HCT116 (cell line): ENCODE data around the gene PTPN7. TPM values are rescaled to one million over a fixed set of nuclear protein-coding genes. Genes with fewer than 3 reads are reported as not detected.

ENCODE experiments used
- ATAC-seq: fragments of 200-7000 bp; cut with Tn5 transposase; 2 replicates; pipeline ENCODE4 v1.9.1; 2020; ENCODE audit warnings: mild to moderate bottlenecking, moderate library complexity
- BruUV-seq: library from RNA; stranded (reverse); fragments of 400-500 nt; replicated peaks from 2 replicates; lab custom pipeline; 2021; lab: Mats Ljungman, UMichigan
- CTCF ChIA-PET: fragments of 300-600 bp; sonication (Branson Sonifier 250); formaldehyde crosslinking; loops from one replicate; lab custom pipeline; 2021; ENCODE audit warnings: antibody characterized with exemption; lab: Charles Lee
- POLR2A ChIA-PET: fragments of 300-600, 350-600 bp; sonication (Branson Sonifier 250); formaldehyde crosslinking; loops from one replicate; lab custom pipeline; 2021; ENCODE audit warnings: antibody characterized with exemption; lab: Charles Lee
- RAD21 ChIA-PET, 2 experiments: fragments of 300-600 bp; sonication (Branson Sonifier 250); formaldehyde crosslinking; loops; one replicate each; lab custom pipeline; 2023; ENCODE audit warnings: low total read pairs in 2 of 2; ENCODE audit not compliant: uncharacterized antibody in 2 of 2, unreplicated experiment in 2 of 2, low non-redundant PET in 1 of 2; lab: Charles Lee
- DNase-seq: peaks from one replicate; pipeline ENCODE4 v3.0.0-alpha.2; 2010; ENCODE audit warnings: low read depth, low spot score
- H2AFZ ChIP-seq: fragments of 200-600 bp; shearing (Covaris generic), sonication (generic); 2 replicates; pipeline ENCODE4 v1.6.1; 2017; ENCODE audit warnings: low read depth, mixed run types, mixed read lengths, antibody characterized with exemption, low read length; ENCODE audit not compliant: poor library complexity, severe bottlenecking
- H3K27ac ChIP-seq: 2 replicates; pipeline ENCODE4 v1.5.1; 2012; ENCODE audit warnings: low read depth, low read length
- H3K27me3 ChIP-seq: fragments of 200-600 bp; sonication (generic); 2 replicates; pipeline ENCODE4 v1.6.1; 2016; ENCODE audit warnings: mixed run types, low read length, mixed read lengths; ENCODE audit not compliant: insufficient read depth
- H3K36me3 ChIP-seq, 2 experiments: fragments of 200-500 bp in 1 of 2; fragments of 200-600 bp in 1 of 2; sonication (Bioruptor generic) in 1 of 2; sonication (generic) in 1 of 2; 2 replicates each; pipeline versions ENCODE4 v1.5.1 to v1.6.1; 2014 to 2016; ENCODE audit warnings: low read length in 2 of 2, inconsistent platforms in 1 of 2, mixed read lengths in 1 of 2, mixed run types in 1 of 2; ENCODE audit not compliant: insufficient read depth in 2 of 2, control insufficient read depth in 1 of 2
- H3K4me1 ChIP-seq, 2 experiments: fragments of 200-600 bp in 1 of 2; sonication (generic) in 1 of 2; 2 replicates each; pipeline versions ENCODE4 v1.5.1 to v1.6.1; 2012 to 2017; ENCODE audit warnings: low read length in 2 of 2, inconsistent platforms in 1 of 2, mild to moderate bottlenecking in 1 of 2, mixed read lengths in 1 of 2, mixed run types in 1 of 2, moderate library complexity in 1 of 2; ENCODE audit not compliant: insufficient read depth in 2 of 2, control insufficient read depth in 1 of 2
- H3K4me2 ChIP-seq: fragments of 200-600 bp; sonication (generic); 2 replicates; pipeline ENCODE4 v1.6.1; 2017; ENCODE audit warnings: mixed run types, low read length, mixed read lengths
- H3K4me3 ChIP-seq, 2 experiments: fragments of 200-600 bp in 1 of 2; sonication (generic) in 1 of 2; replicated peaks in 1 of 2; 2 replicates each; pipeline ENCODE4 v1.5.1; 2011 to 2016; ENCODE audit warnings: low read length in 2 of 2, control low read depth in 1 of 2, low read depth in 1 of 2, mild to moderate bottlenecking in 1 of 2, mixed read lengths in 1 of 2, mixed run types in 1 of 2
- H3K79me2 ChIP-seq: fragments of 200-600 bp; sonication (generic); 2 replicates; pipeline ENCODE4 v1.6.1; 2017; ENCODE audit warnings: mild to moderate bottlenecking, mixed run types, low read length, moderate library complexity, mixed read lengths; ENCODE audit not compliant: insufficient read depth
- H3K9ac ChIP-seq: fragments of 200-600 bp; sonication (generic); 2 replicates; pipeline ENCODE4 v1.6.1; 2016; ENCODE audit warnings: low read length, mixed read lengths
- H3K9me2 ChIP-seq: fragments of 200-600 bp; sonication (generic), shearing (Covaris generic); 2 replicates; pipeline ENCODE4 v1.6.1; 2017; ENCODE audit warnings: mixed run types, mild to moderate bottlenecking, moderate library complexity; ENCODE audit not compliant: insufficient read depth
- H3K9me3 ChIP-seq, 2 experiments: fragments of 200-500 bp in 1 of 2; fragments of 200-600 bp in 1 of 2; sonication (Bioruptor generic) in 1 of 2; sonication (generic) in 1 of 2; 2 replicates each; pipeline ENCODE4 v1.6.1; 2014 to 2017; ENCODE audit warnings: low read length in 2 of 2, mixed read lengths in 2 of 2, inconsistent platforms in 1 of 2, low read depth in 1 of 2, mild to moderate bottlenecking in 1 of 2, mixed run types in 1 of 2, moderate library complexity in 1 of 2; ENCODE audit not compliant: control insufficient read depth in 1 of 2, insufficient read depth in 1 of 2
- H4K20me1 ChIP-seq: fragments of 200-600 bp; sonication (generic), shearing (Covaris generic); 2 replicates; pipeline ENCODE4 v1.6.1; 2017; ENCODE audit warnings: mixed run types, mild to moderate bottlenecking, moderate library complexity; ENCODE audit not compliant: insufficient read depth
- CBX3 ChIP-seq: IDR thresholded peaks from 2 replicates; pipeline ENCODE4 v1.6.1; 2012; ENCODE audit warnings: low read depth
- CEBPB ChIP-seq: IDR thresholded peaks from 2 replicates; pipeline ENCODE4 v1.6.1; 2012; ENCODE audit warnings: low read depth
- EGR1 ChIP-seq: IDR thresholded peaks from 2 replicates; pipeline ENCODE4 v1.6.1; 2012; ENCODE audit warnings: low read depth
- ELF1 ChIP-seq: IDR thresholded peaks from 2 replicates; pipeline ENCODE4 v1.6.1; 2012; ENCODE audit warnings: low read depth, borderline replicate concordance
- EZH2 ChIP-seq: fragments of 200-600 bp; sonication (generic); IDR thresholded peaks from 2 replicates; pipeline ENCODE4 v1.6.1; 2017; ENCODE audit warnings: antibody characterized with exemption, mixed run types
- FOSL1 ChIP-seq: IDR thresholded peaks from 2 replicates; pipeline ENCODE4 v1.6.1; 2012; ENCODE audit warnings: low read depth
- POLR2A ChIP-seq: IDR thresholded peaks from 2 replicates; pipeline ENCODE4 v1.7.0; 2011; ENCODE audit warnings: borderline replicate concordance; ENCODE audit not compliant: insufficient read depth, insufficient read length; ENCODE audit errors: extremely low read depth
- POLR2AphosphoS5 ChIP-seq: IDR thresholded peaks from 2 replicates; pipeline ENCODE4 v1.6.1; 2011; ENCODE audit warnings: mild to moderate bottlenecking, low read depth, low read length, moderate library complexity
- RAD21 ChIP-seq: IDR thresholded peaks from 2 replicates; pipeline ENCODE4 v1.6.1; 2012; ENCODE audit warnings: low read depth, mild to moderate bottlenecking
- SIN3A ChIP-seq: IDR thresholded peaks from 2 replicates; pipeline ENCODE4 v1.6.1; 2012; ENCODE audit warnings: low read depth
- SP1 ChIP-seq: IDR thresholded peaks from 2 replicates; pipeline ENCODE4 v1.6.1; 2012; ENCODE audit warnings: low read depth
- SRF ChIP-seq: IDR thresholded peaks from 2 replicates; pipeline ENCODE4 v1.6.1; 2012; ENCODE audit warnings: low read depth
- TCF7L2 ChIP-seq: IDR thresholded peaks from 2 replicates; pipeline ENCODE4 v1.7.0; 2011; ENCODE audit warnings: borderline replicate concordance, inconsistent platforms; ENCODE audit not compliant: insufficient read depth, insufficient read length; ENCODE audit errors: extremely low read depth
- YY1 ChIP-seq: IDR thresholded peaks from 2 replicates; pipeline ENCODE4 v1.6.1; 2011; ENCODE audit warnings: low read length, low read depth, moderate library complexity, mild to moderate bottlenecking; ENCODE audit not compliant: insufficient replicate concordance; ENCODE audit errors: extremely low read depth
- ZNF274 ChIP-seq: fragments of 200-500 bp; sonication (Bioruptor generic); IDR thresholded peaks from 2 replicates; pipeline ENCODE4 v1.6.1; 2014; ENCODE audit warnings: mild to moderate bottlenecking, low read depth, low read length, inconsistent platforms
- intact Hi-C: fragments of 100-400 bp; cut with micrococcal nuclease; formaldehyde crosslinking; loops from 2 replicates; pipeline ENCODE4 v1.10.0; 2022
- total RNA-seq: library from RNA; stranded (reverse); gene quantifications from one replicate; pipeline ENCODE4 v1.2.1, GENCODE V29; 2021; ENCODE audit not compliant: unreplicated experiment
- TF ChIP-seq, protein P1 (sequence below), 3 experiments: fragments of 200-600 bp in 1 of 3; sonication (generic) in 1 of 3; IDR thresholded peaks in 2 of 3; conservative IDR thresholded peaks in 1 of 3; 2 replicates each; pipeline ENCODE4 v1.5.1; 2012 to 2017; ENCODE audit warnings: low read depth in 2 of 3, low read length in 2 of 3, antibody characterized with exemption in 1 of 3, borderline replicate concordance in 1 of 3, control low read depth in 1 of 3, mild to moderate bottlenecking in 1 of 3, mixed read lengths in 1 of 3, mixed run types in 1 of 3, moderate library complexity in 1 of 3; ENCODE audit not compliant: insufficient read depth in 1 of 3
- TF ChIP-seq, protein P2 (sequence below): IDR thresholded peaks from 2 replicates; pipeline ENCODE4 v1.6.1; 2012
- TF ChIP-seq, protein P3 (sequence below): IDR thresholded peaks from 2 replicates; pipeline ENCODE4 v1.6.1; 2012; ENCODE audit warnings: low read depth
- TF ChIP-seq, protein P4 (sequence below): IDR thresholded peaks from 2 replicates; pipeline ENCODE4 v1.6.1; 2012
- TF ChIP-seq, protein P5 (sequence below): IDR thresholded peaks from 2 replicates; pipeline ENCODE4 v1.6.1; 2011; ENCODE audit warnings: mild to moderate bottlenecking, low read length, moderate library complexity; ENCODE audit not compliant: insufficient replicate concordance; ENCODE audit errors: extremely low read depth

Gene PTPN7
- total RNA-seq, 1 experiment from 2014 or later: 0.76 TPM

DNA sequence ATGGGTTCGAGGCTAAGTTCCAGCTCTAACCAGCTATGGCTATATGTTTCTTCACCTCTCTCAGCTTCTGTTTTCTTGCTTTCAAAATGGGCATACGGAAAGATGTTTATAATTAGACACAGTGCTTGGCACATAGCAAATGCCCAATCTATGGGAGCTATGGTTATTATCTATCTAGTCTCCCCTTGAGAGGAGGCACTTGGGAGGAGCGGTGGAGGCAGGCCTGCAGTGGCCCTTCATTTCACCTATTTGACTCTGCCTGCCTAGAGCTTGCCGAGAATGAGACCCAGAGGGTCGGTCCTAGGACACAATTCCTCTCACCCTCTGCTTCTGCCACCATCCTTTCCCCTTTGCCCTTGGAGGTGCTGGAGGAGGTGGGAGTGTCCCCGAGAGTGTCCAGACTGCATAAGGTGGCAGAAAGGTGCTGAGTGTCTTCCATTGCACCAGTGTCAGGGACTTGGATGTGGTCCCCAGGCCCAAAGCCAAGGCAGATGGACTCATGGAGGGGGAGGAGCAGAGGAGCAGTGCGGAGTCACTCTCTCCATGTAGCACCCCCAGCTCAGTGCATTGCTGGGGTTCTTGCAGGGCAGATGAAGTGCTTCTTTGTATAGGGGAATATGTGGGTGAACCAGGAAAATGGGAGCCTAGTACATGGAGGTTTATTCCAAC, 42.2 kb upstream of the PTPN7 start:
- intact Hi-C loops: no loop called here
- Histone ChIP-seq H3K9ac (no peak overlapping the region), H4K20me1 (no peaks in the 10 kb centered on the region), H3K27me3 (no peaks in the 10 kb centered on the region; the same call in 1 of the 2 replicates), H3K9me3 (no peaks in the 10 kb centered on the region), H3K27ac (no peak overlapping the region), H2AFZ (no peak overlapping the region)
- CTCF ChIA-PET: interaction anchor here (2.2 kb wide), 1 partner anchor 14 kb away, joined by 5 read pairs; no protein-coding TSS in a partner anchor
- POLR2A ChIA-PET: no interaction called here
- RAD21 ChIA-PET: no interaction called here
- DNase-seq (no peak), ATAC-seq (no peak)
- BruUV-seq: no TSS peak
- no peak for TF ChIP-seq SP1
- TF ChIP-seq, protein P1, sequence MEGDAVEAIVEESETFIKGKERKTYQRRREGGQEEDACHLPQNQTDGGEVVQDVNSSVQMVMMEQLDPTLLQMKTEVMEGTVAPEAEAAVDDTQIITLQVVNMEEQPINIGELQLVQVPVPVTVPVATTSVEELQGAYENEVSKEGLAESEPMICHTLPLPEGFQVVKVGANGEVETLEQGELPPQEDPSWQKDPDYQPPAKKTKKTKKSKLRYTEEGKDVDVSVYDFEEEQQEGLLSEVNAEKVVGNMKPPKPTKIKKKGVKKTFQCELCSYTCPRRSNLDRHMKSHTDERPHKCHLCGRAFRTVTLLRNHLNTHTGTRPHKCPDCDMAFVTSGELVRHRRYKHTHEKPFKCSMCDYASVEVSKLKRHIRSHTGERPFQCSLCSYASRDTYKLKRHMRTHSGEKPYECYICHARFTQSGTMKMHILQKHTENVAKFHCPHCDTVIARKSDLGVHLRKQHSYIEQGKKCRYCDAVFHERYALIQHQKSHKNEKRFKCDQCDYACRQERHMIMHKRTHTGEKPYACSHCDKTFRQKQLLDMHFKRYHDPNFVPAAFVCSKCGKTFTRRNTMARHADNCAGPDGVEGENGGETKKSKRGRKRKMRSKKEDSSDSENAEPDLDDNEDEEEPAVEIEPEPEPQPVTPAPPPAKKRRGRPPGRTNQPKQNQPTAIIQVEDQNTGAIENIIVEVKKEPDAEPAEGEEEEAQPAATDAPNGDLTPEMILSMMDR (IDR thresholded peaks at IDR 0.05 in 2 of 3, conservative IDR thresholded peaks at IDR 0.05 in 1 of 3; ENCODE audit: borderline replicate concordance in 1 of 3, insufficient read depth in 1 of 3, low read depth in 2 of 3, low read length in 2 of 3): no peak
- no peak for TF ChIP-seq FOSL1
- TF ChIP-seq, protein P2, sequence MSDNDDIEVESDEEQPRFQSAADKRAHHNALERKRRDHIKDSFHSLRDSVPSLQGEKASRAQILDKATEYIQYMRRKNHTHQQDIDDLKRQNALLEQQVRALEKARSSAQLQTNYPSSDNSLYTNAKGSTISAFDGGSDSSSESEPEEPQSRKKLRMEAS: no peak
- TF ChIP-seq POLR2AphosphoS5: no peak
- no peak for TF ChIP-seq RAD21
- TF ChIP-seq, protein P3, sequence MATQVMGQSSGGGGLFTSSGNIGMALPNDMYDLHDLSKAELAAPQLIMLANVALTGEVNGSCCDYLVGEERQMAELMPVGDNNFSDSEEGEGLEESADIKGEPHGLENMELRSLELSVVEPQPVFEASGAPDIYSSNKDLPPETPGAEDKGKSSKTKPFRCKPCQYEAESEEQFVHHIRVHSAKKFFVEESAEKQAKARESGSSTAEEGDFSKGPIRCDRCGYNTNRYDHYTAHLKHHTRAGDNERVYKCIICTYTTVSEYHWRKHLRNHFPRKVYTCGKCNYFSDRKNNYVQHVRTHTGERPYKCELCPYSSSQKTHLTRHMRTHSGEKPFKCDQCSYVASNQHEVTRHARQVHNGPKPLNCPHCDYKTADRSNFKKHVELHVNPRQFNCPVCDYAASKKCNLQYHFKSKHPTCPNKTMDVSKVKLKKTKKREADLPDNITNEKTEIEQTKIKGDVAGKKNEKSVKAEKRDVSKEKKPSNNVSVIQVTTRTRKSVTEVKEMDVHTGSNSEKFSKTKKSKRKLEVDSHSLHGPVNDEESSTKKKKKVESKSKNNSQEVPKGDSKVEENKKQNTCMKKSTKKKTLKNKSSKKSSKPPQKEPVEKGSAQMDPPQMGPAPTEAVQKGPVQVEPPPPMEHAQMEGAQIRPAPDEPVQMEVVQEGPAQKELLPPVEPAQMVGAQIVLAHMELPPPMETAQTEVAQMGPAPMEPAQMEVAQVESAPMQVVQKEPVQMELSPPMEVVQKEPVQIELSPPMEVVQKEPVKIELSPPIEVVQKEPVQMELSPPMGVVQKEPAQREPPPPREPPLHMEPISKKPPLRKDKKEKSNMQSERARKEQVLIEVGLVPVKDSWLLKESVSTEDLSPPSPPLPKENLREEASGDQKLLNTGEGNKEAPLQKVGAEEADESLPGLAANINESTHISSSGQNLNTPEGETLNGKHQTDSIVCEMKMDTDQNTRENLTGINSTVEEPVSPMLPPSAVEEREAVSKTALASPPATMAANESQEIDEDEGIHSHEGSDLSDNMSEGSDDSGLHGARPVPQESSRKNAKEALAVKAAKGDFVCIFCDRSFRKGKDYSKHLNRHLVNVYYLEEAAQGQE: no peak
- no peak for TF ChIP-seq ZNF274
- TF ChIP-seq SIN3A: no peak
- no peak for TF ChIP-seq EGR1
- no peak for TF ChIP-seq YY1
- no peak for TF ChIP-seq ELF1
- no peak for TF ChIP-seq POLR2A
- TF ChIP-seq, protein P4, sequence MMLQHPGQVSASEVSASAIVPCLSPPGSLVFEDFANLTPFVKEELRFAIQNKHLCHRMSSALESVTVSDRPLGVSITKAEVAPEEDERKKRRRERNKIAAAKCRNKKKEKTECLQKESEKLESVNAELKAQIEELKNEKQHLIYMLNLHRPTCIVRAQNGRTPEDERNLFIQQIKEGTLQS: no peak
- no peak for TF ChIP-seq CEBPB
- TF ChIP-seq, protein P5, sequence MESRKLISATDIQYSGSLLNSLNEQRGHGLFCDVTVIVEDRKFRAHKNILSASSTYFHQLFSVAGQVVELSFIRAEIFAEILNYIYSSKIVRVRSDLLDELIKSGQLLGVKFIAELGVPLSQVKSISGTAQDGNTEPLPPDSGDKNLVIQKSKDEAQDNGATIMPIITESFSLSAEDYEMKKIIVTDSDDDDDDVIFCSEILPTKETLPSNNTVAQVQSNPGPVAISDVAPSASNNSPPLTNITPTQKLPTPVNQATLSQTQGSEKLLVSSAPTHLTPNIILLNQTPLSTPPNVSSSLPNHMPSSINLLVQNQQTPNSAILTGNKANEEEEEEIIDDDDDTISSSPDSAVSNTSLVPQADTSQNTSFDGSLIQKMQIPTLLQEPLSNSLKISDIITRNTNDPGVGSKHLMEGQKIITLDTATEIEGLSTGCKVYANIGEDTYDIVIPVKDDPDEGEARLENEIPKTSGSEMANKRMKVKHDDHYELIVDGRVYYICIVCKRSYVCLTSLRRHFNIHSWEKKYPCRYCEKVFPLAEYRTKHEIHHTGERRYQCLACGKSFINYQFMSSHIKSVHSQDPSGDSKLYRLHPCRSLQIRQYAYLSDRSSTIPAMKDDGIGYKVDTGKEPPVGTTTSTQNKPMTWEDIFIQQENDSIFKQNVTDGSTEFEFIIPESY: no peak
- no peak for TF ChIP-seq TCF7L2
- TF ChIP-seq SRF: no peak
- TF ChIP-seq CBX3: no peak
- TF ChIP-seq EZH2: no peak
- TF ChIP-seq, all 23 proteins: peak for 0
- no peak overlapping the region for H3K4me2 ChIP-seq
- no peaks in the 10 kb centered on the region for H3K36me3 ChIP-seq
- no peaks in the 10 kb centered on the region for H3K79me2 ChIP-seq
- no peak overlapping the region for H3K4me3 ChIP-seq
- peaks cover 29 to 31% of the 10 kb centered on the region in 2 experiments for H3K4me1 ChIP-seq
- no peaks in the 10 kb centered on the region for H3K9me2 ChIP-seq
